ENCODE measurements around the gene SLC11A1. TPM values are rescaled to one million over a fixed set of nuclear protein-coding genes. Genes with fewer than 3 reads are reported as not detected.

SLC11A1 gene
- total and polyA plus RNA-seq, 3 donors from 2014 or later = 2.8 to 32.3 (median 12.7) TPM

- DNase-seq = no peak
- Histone ChIP-seq H3K4me3 (no peak overlapping the region), H3K27me3 (no peaks in the 10 kb centered on the region), H3K4me1 (peaks cover 4% of the 10 kb centered on the region), H3K27ac (no peak overlapping the region), H3K9me3 (no peaks in the 10 kb centered on the region), H3K36me3 (ENCODE audit: low read depth, missing control alignments) (no peaks in the 10 kb centered on the region)
- WGBS, 2 donors = 89 to 92% methylated on average over 8 to 9 of the region's 9 CpGs
- TF ChIP-seq POLR2A (IDR thresholded peaks at IDR 0.05) = no peak
- no peak for TF ChIP-seq CTCF (IDR thresholded peaks at IDR 0.05)
- intact Hi-C loops (cut with DNase I; ENCODE audit: low total_unique reads) = no loop called here
Observed at GRCh38 chr2:218384975-218385374, 2.9 kb downstream of the SLC11A1 start.

GRCh38 chr2:218386505-218387368 lies 4.7 kb downstream of the SLC11A1 start:
- H3K27ac ChIP-seq = no peak overlapping the region
- intact Hi-C loops (cut with DNase I; ENCODE audit: low total_unique reads) = no loop called here
- no peak for DNase-seq
- H3K36me3 ChIP-seq (ENCODE audit: low read depth, missing control alignments) = no peaks in the 10 kb centered on the region
- no peaks in the 10 kb centered on the region for H3K27me3 ChIP-seq
- 67 to 69% methylated on average over 23 of the region's 23 CpGs for WGBS, 2 donors
- H3K4me1 ChIP-seq = peaks cover 4% of the 10 kb centered on the region
- no peaks in the 10 kb centered on the region for H3K9me3 ChIP-seq
- H3K4me3 ChIP-seq = no peak overlapping the region
- TF ChIP-seq POLR2A (IDR thresholded peaks at IDR 0.05) (no peak), CTCF (IDR thresholded peaks at IDR 0.05) (no peak)

DNA sequence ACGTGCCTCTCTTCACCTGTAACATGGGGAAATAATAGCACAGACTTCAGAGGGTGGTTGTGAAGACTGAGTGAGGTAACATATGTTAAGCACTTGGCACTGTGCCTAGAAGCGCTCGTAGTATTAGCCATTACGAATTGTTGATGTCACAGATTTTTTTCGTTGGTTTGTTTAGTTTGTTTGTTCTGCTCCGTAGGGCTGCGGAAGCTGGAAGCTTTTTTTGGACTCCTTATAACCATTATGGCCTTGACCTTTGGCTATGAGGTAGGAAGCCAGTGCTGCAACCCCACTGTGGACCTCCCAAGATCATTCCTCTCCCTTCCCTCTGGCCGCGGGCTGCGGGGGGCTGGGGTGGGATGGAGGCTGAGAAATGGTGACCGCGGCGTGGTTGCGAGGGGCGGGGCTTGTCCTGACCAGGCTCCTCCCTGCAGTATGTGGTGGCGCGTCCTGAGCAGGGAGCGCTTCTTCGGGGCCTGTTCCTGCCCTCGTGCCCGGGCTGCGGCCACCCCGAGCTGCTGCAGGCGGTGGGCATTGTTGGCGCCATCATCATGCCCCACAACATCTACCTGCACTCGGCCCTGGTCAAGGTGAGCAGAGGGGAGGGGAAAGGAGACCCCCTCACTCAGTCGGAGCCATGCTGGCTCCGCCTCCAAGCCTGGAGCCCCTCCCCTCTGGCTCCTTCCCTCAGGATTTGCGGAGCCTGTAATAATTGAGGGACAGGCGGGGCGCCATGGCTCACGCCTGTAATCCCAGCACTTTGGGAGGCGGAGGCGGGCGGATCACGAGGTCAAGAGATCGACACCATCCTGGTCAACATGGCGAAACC lies 5.5 kb downstream of the SLC11A1 start:
- Histone ChIP-seq H3K4me1 (peaks cover 4% of the 10 kb centered on the region), H3K36me3 (ENCODE audit: low read depth, missing control alignments) (no peaks in the 10 kb centered on the region), H3K27me3 (no peaks in the 10 kb centered on the region), H3K4me3 (peak overlapping the region; percentile 27 to 53), H3K9me3 (no peaks in the 10 kb centered on the region), H3K27ac (peak overlapping the region in 1 of 2 donors; percentile 17)
- TF ChIP-seq POLR2A (IDR thresholded peaks at IDR 0.05) = no peak
- TF ChIP-seq CTCF (IDR thresholded peaks at IDR 0.05) = no peak
- DNase-seq = peak; percentile 58
- WGBS, 2 donors = 21 to 27% methylated on average over 19 to 38 of the region's 38 CpGs
- intact Hi-C loops (cut with DNase I; ENCODE audit: low total_unique reads) = no loop called here

DNA sequence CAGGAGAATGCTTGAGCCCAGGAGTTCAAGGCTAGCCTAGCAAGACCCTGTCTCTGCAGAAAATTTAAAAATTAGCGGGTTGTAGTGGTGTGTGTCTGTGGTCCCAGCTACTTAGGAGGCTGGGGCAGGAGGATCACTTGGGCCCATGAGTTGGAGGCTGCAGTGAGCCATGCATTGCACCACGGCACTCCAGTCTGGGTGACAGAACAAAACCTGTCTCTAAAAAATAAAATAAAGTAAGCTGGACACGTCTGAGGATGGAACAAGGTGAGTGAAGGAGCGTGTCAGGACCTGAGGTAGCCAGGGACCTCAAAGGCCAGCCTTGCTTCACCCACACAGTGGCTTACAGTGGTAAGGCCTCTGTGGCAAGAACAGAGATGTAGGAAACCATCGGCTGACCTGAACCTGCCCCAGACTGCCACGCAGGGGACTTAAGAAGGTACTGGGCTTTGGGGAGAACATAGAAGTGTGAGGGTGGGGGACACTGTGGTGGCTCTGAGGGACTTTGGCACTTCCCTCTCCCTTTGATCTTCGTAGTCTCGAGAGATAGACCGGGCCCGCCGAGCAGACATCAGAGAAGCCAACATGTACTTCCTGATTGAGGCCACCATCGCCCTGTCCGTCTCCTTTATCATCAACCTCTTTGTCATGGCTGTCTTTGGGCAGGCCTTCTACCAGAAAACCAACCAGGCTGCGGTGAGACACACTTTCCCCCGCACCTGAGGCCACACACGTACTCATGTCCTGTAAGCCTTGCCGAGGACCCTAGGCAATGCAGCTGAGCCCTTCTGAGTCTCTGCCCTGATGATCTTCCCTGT lies 7.5 kb downstream of the SLC11A1 start:
- H3K4me1 ChIP-seq = peaks cover 4% of the 10 kb centered on the region
- H3K9me3 ChIP-seq = no peaks in the 10 kb centered on the region
- no peak for DNase-seq
- no peak overlapping the region for H3K4me3 ChIP-seq
- H3K27me3 ChIP-seq = no peaks in the 10 kb centered on the region
- 91 to 95% methylated on average over 17 of the region's 17 CpGs for WGBS, 2 donors
- intact Hi-C loops (cut with DNase I; ENCODE audit: low total_unique reads) = no loop called here
- no peak for TF ChIP-seq POLR2A (IDR thresholded peaks at IDR 0.05)
- no peak for TF ChIP-seq CTCF (IDR thresholded peaks at IDR 0.05)
- no peaks in the 10 kb centered on the region for H3K36me3 ChIP-seq (ENCODE audit: low read depth, missing control alignments)
- no peak overlapping the region for H3K27ac ChIP-seq
